ENCODE measurements around the gene MKI67. TPM values are rescaled to one million over a fixed set of nuclear protein-coding genes. Genes with fewer than 3 reads are reported as not detected.

MKI67 gene
- total and polyA plus RNA-seq, 2 of the 13 experiments (the other 11 are each of a cell fraction or from before 2014, with no cell fraction given), result 6.7 to 22.9 TPM

GRCh38 chr10:128158021-128158795, 32.0 kb upstream of the MKI67 start (continued):
- TF ChIP-seq, protein P1, sequence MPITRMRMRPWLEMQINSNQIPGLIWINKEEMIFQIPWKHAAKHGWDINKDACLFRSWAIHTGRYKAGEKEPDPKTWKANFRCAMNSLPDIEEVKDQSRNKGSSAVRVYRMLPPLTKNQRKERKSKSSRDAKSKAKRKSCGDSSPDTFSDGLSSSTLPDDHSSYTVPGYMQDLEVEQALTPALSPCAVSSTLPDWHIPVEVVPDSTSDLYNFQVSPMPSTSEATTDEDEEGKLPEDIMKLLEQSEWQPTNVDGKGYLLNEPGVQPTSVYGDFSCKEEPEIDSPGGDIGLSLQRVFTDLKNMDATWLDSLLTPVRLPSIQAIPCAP (CRISPR knock-in tag; IDR thresholded peaks at IDR 0.05; ENCODE audit: low read depth), result no peak
- TF ChIP-seq SIX1 (CRISPR knock-in tag; IDR thresholded peaks at IDR 0.05; ENCODE audit: borderline replicate concordance) (no peak), FOSL2 (CRISPR knock-in tag; IDR thresholded peaks at IDR 0.05) (0 out of 2 replicates have a peak, but pooled peaks have one; percentile 26), NFRKB (IDR thresholded peaks at IDR 0.05) (no peak), ZNF816 (CRISPR knock-in tag; IDR thresholded peaks at IDR 0.05; ENCODE audit: borderline replicate concordance) (no peak), TEF (CRISPR knock-in tag; IDR thresholded peaks at IDR 0.05) (no peak), ZNF589 (CRISPR knock-in tag; conservative IDR thresholded peaks at IDR 0.05) (no peak), EP300 (IDR thresholded peaks at IDR 0.05; ENCODE audit: low read depth in 2 of 2, low read length in 2 of 2) (no peak), EP300 (CRISPR knock-in tag; IDR thresholded peaks at IDR 0.05; ENCODE audit: borderline replicate concordance) (no peak), ZNF496 (CRISPR knock-in tag; IDR thresholded peaks at IDR 0.05; ENCODE audit: insufficient replicate concordance) (no peak), REPIN1 (CRISPR knock-in tag; IDR thresholded peaks at IDR 0.05; ENCODE audit: borderline replicate concordance, low read depth) (no peak), ZNF331 (CRISPR knock-in tag; IDR thresholded peaks at IDR 0.05) (no peak), SRSF9 (IDR thresholded peaks at IDR 0.05; ENCODE audit: borderline replicate concordance, insufficient read depth, low read depth, low read length, poor library complexity, severe bottlenecking) (no peak), ZNF572 (CRISPR knock-in tag; IDR thresholded peaks at IDR 0.05) (no peak), XRCC5 (optimal IDR thresholded peaks at IDR 0.05; ENCODE audit: low read length) (peak; percentile 67), ZNF841 (CRISPR knock-in tag; IDR thresholded peaks at IDR 0.05; ENCODE audit: borderline replicate concordance) (no peak), BCL6 (CRISPR knock-in tag; IDR thresholded peaks at IDR 0.05) (no peak), GLI4 (CRISPR knock-in tag; IDR thresholded peaks at IDR 0.05; ENCODE audit: borderline replicate concordance) (no peak), ZNF160 (CRISPR knock-in tag; IDR thresholded peaks at IDR 0.05) (no peak), ZKSCAN1 (IDR thresholded peaks at IDR 0.05; ENCODE audit: low read length) (no peak), SRSF4 (IDR thresholded peaks at IDR 0.05; ENCODE audit: low read depth, low read length, poor library complexity, severe bottlenecking) (no peak), CENPX (CRISPR knock-in tag; IDR thresholded peaks at IDR 0.05) (no peak), SAP130 (CRISPR knock-in tag; IDR thresholded peaks at IDR 0.05; ENCODE audit: low read depth) (0 out of 2 replicates have a peak, but pooled peaks have one; percentile 23), ZBTB8A (CRISPR knock-in tag; IDR thresholded peaks at IDR 0.05; ENCODE audit: borderline replicate concordance, low read depth) (no peak), CTCF (CRISPR knock-in tag; IDR thresholded peaks at IDR 0.05) (peak; percentile 59)
- TF ChIP-seq, protein P2, sequence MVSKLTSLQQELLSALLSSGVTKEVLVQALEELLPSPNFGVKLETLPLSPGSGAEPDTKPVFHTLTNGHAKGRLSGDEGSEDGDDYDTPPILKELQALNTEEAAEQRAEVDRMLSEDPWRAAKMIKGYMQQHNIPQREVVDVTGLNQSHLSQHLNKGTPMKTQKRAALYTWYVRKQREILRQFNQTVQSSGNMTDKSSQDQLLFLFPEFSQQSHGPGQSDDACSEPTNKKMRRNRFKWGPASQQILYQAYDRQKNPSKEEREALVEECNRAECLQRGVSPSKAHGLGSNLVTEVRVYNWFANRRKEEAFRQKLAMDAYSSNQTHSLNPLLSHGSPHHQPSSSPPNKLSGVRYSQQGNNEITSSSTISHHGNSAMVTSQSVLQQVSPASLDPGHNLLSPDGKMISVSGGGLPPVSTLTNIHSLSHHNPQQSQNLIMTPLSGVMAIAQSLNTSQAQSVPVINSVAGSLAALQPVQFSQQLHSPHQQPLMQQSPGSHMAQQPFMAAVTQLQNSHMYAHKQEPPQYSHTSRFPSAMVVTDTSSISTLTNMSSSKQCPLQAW (CRISPR knock-in tag; IDR thresholded peaks at IDR 0.05), result no peak
